ENCODE measurements around the gene TRMT2A. TPM values are rescaled to one million over a fixed set of nuclear protein-coding genes. Genes with fewer than 3 reads are reported as not detected.
A peak's percentile ranks its signal among the peaks of the same experiment; 100 is the strongest.

Gene TRMT2A
- total RNA-seq, 1 donor from 2014 or later, result 67.1 TPM

DNA sequence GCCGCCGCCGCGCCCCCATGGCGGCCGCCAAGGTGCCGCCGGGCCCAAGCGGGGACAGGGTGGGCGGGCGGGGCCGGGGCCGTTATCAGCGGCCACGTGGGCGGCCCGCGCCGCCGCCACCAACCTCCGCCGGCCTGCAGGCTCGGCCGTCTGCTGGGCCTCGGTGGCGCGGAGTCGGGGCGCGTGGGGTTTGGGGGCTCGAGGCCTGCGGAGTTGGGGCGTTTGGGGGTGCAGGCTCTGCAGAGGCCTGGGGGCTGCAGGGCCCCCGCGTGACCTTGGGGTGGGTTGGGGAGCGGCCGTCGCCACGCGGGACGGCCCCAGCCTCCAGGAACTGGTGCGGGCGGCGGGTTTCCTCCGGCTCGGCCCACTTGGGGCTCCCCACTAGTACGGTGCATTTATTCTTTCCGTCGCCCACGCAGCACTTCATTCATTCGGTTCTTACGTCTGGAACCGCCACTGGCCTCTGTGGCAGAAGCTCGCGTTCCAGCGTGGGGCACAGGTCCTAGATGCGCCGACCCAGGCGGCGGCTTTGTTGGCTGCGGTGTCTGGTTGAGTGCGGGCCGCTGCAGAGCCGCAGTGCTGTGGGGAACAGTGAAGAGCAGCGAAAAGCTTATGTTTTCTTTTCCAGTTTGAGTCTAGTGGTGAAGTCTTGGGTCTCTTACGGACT is 740 bp upstream of the TRMT2A start:
- DNase-seq (ENCODE audit: low spot score), result peak; percentile 22

DNA sequence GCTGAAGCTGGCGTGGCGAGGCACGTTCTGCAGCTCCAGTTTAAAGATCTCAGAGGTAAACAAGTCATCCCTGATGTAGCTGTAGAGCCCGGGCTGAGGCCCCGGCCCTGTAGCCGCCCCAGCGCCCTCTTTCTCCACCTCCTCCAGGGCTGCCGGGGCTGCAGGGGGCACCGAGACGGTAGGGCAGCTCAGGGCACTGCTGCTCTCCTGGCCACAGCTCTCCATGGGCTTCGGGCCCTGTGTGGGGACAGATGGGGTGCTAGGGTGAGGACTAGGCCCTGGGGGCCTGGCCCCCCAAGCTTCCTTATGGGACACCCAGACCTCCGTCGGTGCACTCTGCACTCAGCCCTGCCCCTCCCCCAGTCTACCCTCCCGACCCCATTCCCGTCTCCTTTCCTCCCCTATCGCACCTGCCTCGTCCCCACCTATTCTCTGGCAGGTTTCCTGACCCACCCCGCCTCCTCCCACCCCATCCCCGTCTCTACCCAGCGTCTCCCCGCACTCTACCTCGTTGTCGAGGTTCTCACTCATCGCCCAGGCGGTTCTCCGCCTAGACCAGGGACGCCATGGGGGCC is 563 bp downstream of the TRMT2A start:
- DNase-seq (ENCODE audit: low spot score), result no peak

DNA sequence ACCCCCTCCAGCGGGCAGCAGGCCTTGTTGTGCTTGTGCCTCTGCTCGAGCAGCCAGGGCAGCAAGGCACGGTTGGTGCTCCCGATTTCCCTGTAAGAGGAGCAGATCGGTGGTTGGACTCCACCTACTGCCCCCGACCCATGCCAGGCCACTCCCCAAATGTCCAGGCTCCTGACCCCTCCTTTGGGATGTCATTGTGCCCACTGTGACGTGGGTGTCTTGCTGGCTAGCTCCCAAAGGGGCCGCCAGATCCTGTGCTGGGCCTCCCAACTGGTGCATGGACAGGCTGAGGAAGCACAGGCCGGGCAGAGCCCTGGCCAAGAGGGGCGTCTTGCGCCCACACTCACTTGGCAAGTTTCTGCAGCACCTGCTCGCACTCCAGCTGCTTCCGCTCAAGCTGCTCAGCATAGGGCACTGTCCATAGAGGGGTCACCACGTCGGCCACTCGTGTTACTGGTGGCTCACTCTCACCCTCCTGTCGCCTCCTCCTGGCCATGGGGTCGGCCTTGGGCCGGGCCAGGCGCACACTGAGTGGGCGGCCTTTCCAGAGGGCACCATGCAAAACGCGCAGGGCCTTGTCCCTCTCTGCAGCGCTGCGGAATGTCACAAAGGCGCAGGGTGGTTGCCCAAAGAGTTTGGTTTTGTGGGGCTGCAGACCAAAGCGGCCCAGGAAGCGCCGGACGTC is 1.2 kb downstream of the TRMT2A start, which contains the start of gene RANBP1:
RANBP1 (plus strand) TSS at position 414 of the 685 bp plus-strand sequence; CDS start at position 495, 81 bp downstream.
- DNase-seq (ENCODE audit: low spot score), result no peak

DNA sequence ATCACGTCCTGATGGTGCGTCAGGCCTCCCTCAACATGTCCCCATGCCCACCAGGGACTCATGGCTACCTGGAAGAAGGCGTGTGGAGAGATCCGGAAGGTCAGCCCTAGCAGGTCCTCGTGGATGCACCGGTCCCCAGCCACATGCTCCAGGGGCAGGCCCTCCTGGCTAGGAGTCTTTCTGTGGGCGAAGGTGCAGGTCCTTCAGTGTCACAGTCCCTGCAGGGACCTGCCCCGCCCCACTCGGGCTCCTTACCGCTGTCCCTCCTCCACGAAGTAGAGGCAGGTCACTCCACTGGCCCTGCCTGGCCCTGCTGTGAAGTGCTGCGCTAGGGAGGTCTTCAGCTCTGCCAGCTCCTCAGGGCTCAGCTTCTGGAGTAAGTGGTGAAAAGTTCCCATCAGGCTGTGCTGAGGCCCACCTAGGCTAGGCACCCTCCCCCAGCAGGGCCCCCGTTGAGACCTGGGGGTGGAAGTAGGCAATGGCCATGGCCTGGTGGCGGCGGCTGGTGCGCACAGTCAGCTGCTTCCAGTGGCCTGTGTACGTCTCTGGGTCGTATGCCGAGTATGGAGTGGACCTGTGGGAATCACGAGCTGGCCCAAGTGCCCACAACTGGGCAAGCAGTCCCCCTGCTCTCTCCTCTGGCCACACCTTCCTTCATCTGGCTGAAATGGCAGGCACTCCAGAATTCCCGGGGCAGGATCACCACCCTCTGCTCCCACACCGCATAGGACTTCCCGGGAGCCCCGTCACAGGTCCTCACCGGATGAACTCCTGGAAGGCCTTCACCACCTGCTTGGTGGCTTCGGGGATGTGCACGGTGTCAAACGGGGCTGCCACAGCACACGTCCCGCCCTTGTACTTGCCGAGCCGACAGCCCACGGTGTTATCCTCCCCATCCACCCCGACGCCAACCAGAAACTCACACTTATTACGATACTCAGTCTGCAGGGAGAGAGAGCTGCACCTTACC is 2.2 kb downstream of the TRMT2A start:
- DNase-seq (ENCODE audit: low spot score), result no peak

DNA sequence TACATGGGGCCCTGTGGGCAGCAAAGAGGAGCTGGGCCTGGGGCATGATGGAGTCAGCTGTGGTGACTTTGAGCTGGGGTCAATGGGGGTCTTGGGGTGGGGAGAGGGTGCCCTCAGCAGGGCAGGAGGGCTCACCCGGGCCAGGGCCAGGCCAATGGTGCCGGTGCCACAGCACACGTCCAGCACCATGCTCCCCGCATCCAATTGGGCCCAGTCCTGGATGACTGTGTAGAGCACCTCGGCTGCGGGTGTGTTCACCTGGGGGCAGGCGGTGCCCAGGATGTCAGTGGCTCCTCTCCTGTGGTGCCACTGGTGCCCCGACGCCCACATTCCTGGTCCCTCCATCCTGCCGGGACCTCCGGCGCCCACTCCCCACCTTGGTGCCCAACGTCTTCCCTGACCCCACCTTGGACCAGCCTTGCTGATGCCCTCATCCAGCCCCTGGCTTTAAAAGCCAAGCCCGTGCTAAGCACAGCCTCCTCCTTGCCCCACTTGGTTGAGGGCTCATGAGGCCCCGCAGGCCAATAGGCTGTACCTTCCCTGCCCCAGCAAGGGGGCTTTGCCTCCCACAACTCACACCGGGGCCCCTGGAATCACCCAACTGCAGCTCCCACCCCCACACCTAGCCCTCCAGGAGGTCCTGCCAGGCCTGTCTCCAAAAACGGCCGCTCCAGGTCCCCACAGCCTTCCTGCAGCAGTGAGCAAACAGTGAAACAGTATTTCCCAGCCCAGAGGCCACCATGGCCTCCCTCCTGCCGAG is 3.3 kb downstream of the TRMT2A start:
- DNase-seq (ENCODE audit: low spot score), result no peak

DNA sequence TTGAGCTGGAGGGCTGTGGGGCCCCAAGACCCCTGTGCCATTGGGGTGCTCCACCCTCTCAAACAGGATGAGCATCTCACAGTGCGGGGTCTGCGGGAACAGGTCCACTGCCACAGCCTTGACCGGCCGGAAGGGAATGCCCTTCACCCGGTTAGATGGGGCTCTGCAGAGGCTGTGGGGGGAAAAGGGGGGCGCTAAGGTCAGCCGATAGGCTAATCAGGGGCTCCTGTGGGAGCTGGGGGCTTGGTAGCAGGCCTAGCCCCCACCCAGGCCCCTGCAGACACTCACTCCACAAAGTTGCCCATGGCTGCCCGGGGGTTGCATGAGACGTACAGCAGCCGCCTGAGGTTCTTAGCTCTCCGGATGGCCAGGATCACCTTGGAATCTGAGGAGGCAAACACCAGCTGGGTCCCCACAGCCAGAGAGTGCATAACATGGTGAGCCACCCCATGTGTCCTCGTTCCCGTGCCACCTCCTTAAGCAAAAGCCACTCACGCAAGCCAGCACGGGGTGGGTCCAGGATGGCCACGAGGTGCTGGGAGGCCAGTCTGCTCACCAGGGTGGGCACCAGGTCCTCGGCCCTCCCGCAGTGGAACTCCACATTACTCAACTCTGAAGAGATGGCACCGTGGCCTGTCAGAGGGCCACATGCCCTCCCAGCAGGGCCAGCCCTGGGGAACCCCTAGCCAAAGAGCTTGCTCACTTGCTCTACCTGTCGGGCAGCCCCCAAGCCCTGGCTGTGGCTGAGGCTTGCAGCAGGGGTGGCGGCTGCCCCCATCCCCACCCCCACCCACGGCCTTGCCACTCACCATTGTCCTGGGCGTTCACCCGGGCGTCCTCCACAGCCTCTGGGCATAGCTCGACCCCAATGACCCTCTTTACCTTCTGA is 4.2 kb downstream of the TRMT2A start:
- DNase-seq (ENCODE audit: low spot score), result no peak

DNA sequence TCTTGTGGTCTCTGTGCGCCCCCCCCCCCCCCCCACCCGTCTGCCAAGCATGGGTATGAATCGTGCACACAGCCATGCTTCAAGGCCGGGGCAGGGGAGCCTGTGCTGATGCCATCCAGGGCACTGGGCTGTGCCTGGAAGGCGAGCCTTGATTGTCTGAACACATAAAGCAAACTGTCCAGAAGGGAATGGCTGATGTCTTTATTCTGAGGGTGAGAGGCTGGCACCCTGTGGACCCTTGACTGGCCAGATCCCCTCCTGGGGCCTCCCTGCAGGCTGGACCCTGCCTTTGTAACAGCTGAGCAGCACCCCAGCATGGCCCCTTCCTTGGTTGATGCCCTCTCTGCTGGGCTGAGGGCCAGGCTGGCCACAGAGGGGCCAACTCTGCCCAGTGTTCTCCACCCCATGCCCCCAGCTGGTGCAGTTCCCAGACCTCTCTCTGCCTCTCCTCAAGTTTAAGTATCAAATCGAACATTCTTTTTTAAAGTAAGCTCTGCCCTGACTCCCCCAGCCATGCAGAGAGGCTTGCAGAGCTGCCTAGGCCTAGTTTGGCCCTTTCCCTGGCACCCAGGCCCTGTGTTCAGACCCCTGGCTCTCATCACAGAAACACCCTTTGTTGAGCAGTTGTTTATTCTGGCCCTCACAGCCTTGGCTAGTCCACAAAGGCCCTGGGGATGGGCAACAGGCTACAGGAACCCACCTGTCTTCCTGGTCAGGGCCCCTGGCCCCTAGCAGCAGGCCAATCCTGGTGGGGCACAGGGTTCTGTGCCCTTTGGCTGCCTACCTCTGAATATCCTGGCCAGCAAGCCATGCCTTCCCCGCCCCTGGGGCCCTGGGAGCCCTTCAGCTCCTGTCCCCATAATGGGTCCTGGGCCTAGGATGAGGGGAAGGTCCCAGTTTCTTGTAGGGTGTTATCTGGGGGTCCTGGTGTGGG is 5.1 kb downstream of the TRMT2A start:
- DNase-seq (ENCODE audit: low spot score), result no peak

DNA sequence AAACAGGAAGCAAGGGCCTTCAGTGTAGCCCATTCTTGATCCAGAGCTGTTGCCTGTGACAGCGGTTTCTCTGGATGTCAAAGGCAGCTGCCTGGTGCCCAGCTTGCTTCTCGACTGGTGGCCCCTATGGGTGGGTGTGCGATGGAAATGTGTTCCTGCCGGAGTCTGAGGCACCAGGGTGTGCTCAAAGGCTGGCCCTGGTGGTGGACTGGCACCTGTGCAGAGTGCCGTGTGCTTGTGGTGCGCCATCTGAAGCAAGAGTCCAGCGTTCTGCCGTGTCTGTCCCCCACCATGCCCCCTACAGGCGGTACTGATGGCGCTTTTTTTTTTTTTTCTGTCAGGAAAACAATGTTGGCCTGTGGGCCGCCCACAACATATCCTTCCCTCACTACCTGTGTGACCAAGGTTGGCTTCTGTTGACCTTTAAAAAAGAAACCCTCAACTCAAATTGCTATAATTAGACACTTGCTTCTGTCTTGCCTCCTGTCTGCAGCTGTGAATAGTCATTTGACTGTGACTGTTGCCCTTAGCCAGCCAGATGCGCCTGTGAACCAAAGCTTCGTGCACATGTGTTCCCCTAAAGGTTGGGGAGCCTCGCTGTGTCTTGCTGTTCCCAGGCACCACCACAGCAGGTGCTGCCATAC is 5.9 kb downstream of the TRMT2A start:
- no peak for DNase-seq (ENCODE audit: low spot score)

DNA sequence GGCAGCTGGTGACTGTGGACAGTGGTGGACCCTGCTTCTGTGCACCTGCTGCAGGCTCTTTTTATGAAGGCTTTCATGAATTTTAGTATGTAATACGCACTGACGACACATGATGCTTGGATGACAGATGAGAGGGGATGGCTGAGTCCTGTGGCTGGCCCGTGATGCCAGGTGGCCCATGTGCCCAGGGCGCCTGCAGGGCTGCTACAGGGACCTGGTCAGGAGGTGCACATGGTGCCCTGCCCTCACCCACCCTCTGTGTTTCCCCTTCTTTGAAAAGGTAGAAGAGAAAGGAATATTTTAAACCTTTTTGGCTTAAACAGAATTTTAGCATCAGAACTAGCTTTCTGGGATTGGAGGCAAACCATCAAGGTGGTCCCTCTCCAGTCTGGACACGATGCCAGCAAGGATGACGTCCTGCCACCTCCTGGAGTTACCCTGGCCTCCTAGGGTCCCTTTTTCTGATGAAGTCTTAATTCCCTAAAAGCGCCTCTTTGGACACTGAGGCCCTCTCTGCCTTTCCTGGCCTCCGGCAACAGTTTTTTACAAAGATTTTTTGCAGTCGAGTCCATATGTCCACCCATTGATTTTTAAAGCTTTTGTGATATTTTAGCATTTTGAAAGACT is 6.6 kb downstream of the TRMT2A start:
- no peak for DNase-seq (ENCODE audit: low spot score)

DNA sequence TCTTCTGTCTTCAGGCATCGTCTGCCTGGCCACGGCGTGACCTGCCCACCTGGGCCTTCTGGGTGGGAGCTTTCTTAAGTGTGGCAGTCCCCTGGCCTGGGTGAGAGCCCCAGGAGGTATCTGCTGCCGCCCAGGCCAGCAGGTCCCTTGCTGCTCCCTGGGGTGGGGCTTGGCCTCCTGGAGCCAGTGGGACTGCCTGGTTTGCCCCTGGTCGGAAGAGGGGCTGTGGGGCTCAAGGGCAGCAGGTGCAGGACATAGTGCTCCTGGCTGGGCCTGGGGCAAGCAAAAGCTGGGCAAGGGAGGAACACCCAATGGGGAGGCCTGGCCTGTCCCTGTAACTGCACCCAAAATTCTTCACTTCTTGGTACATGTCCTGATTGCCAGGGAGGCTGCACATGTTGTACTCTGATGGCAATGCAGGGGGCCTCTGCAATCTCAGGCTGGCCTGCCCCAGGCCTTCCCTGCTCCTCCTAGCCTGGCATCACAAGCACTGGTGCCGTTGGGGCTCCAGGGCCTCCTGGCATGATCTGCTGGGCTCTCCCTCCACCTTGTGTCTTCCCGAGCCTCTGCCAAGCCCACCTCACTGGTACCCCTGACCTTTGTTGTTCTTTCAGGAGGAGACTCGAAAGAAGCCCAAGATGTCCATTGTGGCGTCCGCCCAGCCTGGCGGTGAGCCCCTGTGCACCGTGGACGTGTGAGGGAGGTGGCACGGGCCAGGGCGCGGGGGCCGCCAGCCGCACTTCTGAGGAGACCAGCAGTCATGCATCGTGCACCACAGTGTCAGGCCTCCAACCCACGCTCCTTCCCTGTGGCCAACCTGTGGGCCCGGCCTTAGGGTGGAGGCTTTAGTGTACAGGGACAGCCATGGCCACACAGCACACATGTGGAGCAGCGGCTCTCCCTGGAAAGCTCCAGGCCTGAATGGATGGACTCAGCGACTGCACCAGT is 7.3 kb downstream of the TRMT2A start:
- no peak for DNase-seq (ENCODE audit: low spot score)

DNA sequence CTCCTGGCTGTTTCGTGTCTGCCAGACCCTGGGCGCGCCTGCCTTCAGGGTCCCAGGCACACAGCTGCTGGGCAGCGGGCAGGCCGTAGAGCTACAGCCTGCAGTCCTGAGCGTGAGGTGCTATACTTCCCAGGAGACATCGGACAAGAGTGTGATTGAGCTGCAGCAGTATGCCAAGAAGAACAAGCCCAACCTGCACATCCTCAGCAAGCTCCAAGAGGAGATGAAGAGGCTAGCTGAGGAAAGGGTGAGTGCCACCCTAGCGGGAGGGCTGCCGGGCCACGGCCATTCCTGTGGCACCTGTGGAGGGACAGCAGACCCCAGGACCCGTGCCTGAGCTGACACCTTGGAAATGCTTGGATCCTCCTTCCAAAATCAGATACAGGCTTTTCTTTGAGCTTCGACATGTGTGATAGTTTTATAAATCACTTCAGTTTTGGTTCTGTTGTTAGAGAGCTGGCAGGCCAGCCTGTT is 8.2 kb downstream of the TRMT2A start:
- no peak for DNase-seq (ENCODE audit: low spot score)

DNA sequence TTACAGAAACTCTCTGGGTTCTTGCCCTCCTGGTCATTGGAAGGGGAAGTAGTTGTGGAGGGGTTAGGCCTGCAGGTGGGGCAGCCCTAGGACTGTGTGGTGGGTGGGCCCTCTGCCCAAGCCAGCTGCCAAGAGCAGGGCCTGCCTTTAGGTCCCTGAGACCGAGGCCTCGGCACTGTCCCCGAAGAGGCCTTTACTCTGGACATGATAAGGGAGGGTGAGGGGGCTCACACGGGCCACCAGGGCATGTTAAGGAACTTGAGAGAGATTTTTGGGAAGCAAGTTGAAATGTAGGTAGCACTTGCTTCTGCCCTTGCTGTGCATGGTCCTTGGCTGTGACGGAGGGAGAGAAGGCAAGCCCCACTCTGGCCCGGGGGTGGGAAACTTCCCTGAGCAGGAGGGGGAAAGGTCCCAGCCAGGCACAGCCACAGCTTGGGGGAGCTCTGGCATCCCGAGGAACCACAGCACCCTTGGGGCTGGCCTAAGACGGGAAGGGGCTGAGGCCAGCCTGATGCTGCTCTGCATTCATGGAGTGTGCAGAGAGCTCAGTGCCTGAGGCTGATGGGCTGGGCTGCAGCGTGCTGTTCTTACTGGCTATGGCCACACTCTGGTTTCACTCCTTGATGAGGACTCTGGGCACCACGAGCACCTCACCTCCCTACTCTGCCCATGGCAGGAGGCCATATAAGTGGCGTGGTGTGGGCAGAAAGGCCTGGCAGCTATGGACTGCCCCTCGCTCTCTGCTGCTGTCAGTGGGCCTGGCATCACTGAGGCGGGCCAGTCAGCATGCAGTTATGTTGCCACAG is 8.9 kb downstream of the TRMT2A start:
- DNase-seq (ENCODE audit: low spot score), result no peak

DNA sequence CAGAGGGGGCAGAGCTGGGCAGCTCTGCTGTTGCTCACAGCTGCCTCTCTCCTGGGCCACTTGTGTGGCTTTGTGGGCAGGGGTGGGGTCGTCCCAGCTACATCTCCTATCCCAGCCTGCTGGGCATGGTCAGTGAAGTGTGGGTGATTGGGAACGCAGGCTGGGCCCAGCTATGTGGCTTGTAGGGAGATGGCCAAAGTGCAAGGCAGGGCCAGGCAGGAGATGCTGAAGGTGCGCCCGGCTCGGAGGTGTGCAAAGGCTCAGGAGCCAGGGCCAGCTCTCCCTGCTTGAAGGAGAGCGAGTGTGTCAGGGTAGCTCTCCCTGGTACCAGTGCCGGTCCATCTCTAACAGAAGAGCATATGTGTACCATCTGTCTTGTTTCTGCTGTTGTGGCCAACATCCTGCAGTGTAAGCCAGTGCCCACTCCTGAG is 9.5 kb downstream of the TRMT2A start:
- DNase-seq (ENCODE audit: low spot score), result no peak

DNA sequence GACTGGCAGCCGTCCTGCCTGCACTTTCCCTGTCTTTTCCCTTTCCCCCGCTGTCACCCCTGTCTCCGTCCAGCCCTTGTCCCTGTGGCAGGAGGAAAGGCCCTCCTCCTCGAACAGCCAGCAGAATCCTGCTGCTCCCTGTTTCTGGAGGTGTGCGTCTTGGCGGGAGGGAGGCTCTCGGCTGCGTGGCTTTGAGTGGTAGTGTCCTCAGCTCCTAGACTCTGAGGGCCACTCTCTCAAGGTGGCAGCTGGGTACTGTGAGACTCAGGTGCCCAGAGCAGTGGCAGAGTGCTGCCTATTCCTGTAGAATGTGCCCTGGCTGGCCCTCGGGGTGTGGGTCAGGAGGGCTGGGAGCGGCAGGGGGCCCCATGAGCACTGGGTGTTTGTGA is 10.2 kb downstream of the TRMT2A start:
- no peak for DNase-seq (ENCODE audit: low spot score)

DNA sequence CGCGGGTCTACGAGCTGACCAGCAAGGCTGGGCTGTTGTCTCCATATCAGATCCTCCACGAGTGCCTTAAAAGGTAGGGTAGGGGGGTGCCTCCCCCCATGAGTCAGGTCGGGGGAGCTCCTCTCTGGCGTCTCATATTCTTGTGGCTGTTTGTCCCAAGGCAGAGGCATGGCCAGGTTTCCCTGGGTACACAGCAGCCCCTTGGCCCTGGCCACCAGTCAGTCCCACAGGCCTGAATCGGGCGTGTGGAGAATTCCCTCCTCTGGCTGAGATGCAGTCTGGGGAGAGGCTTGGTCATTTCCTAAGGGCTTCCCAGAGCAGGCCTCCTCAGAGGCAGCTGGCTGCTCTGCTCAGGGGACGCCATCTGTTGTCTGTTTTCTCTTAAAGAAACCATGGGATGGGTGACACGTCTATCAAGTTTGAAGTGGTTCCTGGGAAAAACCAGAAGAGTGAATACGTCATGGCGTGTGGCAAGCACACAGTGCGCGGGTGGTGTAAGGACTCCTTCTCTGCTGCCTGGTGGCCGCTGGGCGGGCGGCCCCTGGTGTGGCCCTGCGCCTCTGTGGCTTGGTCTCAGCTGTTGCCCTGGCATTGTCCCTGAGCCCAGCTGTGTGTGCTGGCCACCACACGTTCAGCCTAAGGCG is 10.7 kb downstream of the TRMT2A start:
- no peak for DNase-seq (ENCODE audit: low spot score)
